ENCODE results near the gene XPO5. TPM values are rescaled to one million over a fixed set of nuclear protein-coding genes. Genes with fewer than 3 reads are reported as not detected.

The XPO5 gene
- 10 to 100 TPM; 27.4 to 34.7 TPM for total RNA-seq
- polyA plus RNA-seq (ENCODE audit: insufficient read length in 2 of 2): 10 to 100 TPM; 46.2 to 48.9 TPM
- long read RNA-seq, donor 1, full-length matches to known transcripts: 4 of 4 reads
- long read RNA-seq, donor 1, partial matches to known transcripts: 0 of 4 reads
- long read RNA-seq, donor 1, other reads (novel, unspliced or antisense): 0 of 4 reads
- long read RNA-seq, donor 2, full-length matches to known transcripts: 4 of 23 reads
- long read RNA-seq, donor 2, partial matches to known transcripts: 10 of 23 reads
- long read RNA-seq, donor 2, other reads (novel, unspliced or antisense): 9 of 23 reads
- long read RNA-seq, donor 3: 0 reads
- long read RNA-seq, donor 4, partial matches to known transcripts: 0 of 1 reads
- long read RNA-seq, donor 4, other reads (novel, unspliced or antisense): 0 of 1 reads

DNA sequence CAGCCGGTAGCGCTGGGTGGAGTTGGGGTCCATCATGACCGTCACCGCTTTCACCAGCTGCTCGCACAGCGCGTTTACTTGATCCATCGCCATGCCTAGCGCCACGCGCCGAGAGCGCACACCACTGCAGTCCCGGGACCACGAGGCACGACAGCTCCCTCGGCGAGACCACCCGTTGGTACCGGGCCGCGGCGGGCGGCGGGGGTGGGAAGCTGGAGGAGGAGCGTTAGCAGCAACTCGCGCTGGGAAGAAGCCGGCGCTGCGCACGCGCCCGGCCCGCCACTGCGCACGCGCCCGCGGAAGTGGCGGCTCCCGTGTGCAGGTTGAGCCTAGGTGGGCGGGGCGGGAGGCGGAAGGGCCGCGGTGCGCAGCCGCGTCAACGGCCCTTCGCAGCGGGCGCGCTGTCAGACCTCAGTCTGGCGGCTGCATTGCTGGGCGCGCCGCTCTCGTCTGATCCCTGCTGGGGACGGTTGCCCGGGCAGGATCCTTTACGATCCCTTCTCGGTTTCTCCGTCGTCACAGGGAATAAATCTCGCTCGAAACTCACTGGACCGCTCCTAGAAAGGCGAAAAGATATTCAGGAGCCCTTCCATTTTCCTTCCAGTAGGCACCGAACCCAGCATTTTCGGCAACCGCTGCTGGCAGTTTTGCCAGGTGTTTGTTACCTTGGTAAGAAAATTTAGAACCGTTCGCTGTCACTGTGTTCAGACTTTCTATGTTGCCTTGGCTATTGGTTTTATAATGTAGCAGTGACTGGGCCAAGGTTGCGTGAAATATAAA, at the start of gene XPO5, which contains the start of gene POLH:
Gene XPO5, minus strand, starts transcription at position 267 of the 780 bp plus-strand sequence. Its CDS starts 174 bp downstream, at position 93.
Gene POLH, plus strand, starts transcription at position 414 of the 780 bp plus-strand sequence. CDS start 6,135 bp downstream, outside the sequence.
- under 1% methylated on average over 75 of the region's 76 CpGs for WGBS (ENCODE audit: insufficient coverage)
- Histone ChIP-seq H3K27me3 (ENCODE audit: control insufficient read depth, insufficient read depth, low read length) (no peaks in the 10 kb centered on the region), H3K9me3 (ENCODE audit: control insufficient read depth, insufficient read depth, low read length) (no peaks in the 10 kb centered on the region), H3K36me3 (ENCODE audit: control insufficient read depth, insufficient read depth, low read length) (peaks cover 8% of the 10 kb centered on the region), H3K4me1 (ENCODE audit: control insufficient read depth, insufficient read depth, low read length) (peaks cover 16% of the 10 kb centered on the region), H3K27ac (ENCODE audit: low read depth, low read length) (peak within 1 kb of the TSS; percentile 80), H3K4me3 (ENCODE audit: low read depth, low read length) (peak within 1 kb of the TSS; percentile 96)
- peak; percentile 76 to 97 (median 87) for DNase-seq (ENCODE audit: low read depth in 4 of 6, low spot score in 6 of 6)

- DNase-seq (ENCODE audit: low read depth in 4 of 6, low spot score in 6 of 6): no peak
- peaks cover 59% of the 10 kb centered on the region for H3K36me3 ChIP-seq (ENCODE audit: control insufficient read depth, insufficient read depth, low read length)
- no peaks in the 10 kb centered on the region for H3K27me3 ChIP-seq (ENCODE audit: control insufficient read depth, insufficient read depth, low read length)
- H3K4me1 ChIP-seq (ENCODE audit: control insufficient read depth, insufficient read depth, low read length): peaks cover 26% of the 10 kb centered on the region
- H3K9me3 ChIP-seq (ENCODE audit: control insufficient read depth, insufficient read depth, low read length): no peaks in the 10 kb centered on the region
- no peak overlapping the region for H3K27ac ChIP-seq (ENCODE audit: low read depth, low read length)
- 98% methylated on average over 16 of the region's 16 CpGs for WGBS (ENCODE audit: insufficient coverage)
- H3K4me3 ChIP-seq (ENCODE audit: low read depth, low read length): no peak overlapping the region
These were observed 49.7 kb upstream of the XPO5 start for GRCh38 chr6:43625393-43625992.

GRCh38 chr6:43624786-43625288, 49.0 kb upstream of the XPO5 start:
- WGBS (ENCODE audit: insufficient coverage): 95% methylated on average over 5 of the region's 7 CpGs
- H3K27ac ChIP-seq (ENCODE audit: low read depth, low read length): no peak overlapping the region

GRCh38 chr6:43623880-43624785, 48.3 kb upstream of the XPO5 start:
- peaks cover 59% of the 10 kb centered on the region for H3K36me3 ChIP-seq (ENCODE audit: control insufficient read depth, insufficient read depth, low read length)
- no peak overlapping the region for H3K27ac ChIP-seq (ENCODE audit: low read depth, low read length)
- no peak overlapping the region for H3K4me3 ChIP-seq (ENCODE audit: low read depth, low read length)
- 88% methylated on average over 11 of the region's 12 CpGs for WGBS (ENCODE audit: insufficient coverage)
- no peak for DNase-seq (ENCODE audit: low read depth in 4 of 6, low spot score in 6 of 6)
- H3K9me3 ChIP-seq (ENCODE audit: control insufficient read depth, insufficient read depth, low read length): no peaks in the 10 kb centered on the region
- no peaks in the 10 kb centered on the region for H3K27me3 ChIP-seq (ENCODE audit: control insufficient read depth, insufficient read depth, low read length)
- peaks cover 15% of the 10 kb centered on the region for H3K4me1 ChIP-seq (ENCODE audit: control insufficient read depth, insufficient read depth, low read length)

More at GRCh38 chr6:43624786-43625288, 49.0 kb upstream of the XPO5 start:
- Histone ChIP-seq H3K36me3 (ENCODE audit: control insufficient read depth, insufficient read depth, low read length) (peaks cover 59% of the 10 kb centered on the region), H3K4me1 (ENCODE audit: control insufficient read depth, insufficient read depth, low read length) (peaks cover 20% of the 10 kb centered on the region), H3K27me3 (ENCODE audit: control insufficient read depth, insufficient read depth, low read length) (no peaks in the 10 kb centered on the region), H3K4me3 (ENCODE audit: low read depth, low read length) (no peak overlapping the region), H3K9me3 (ENCODE audit: control insufficient read depth, insufficient read depth, low read length) (no peaks in the 10 kb centered on the region)
- no peak for DNase-seq (ENCODE audit: low read depth in 4 of 6, low spot score in 6 of 6)

GRCh38 chr6:43622541-43622940, 46.7 kb upstream of the XPO5 start:
- 96% methylated on average over 10 of the region's 10 CpGs for WGBS (ENCODE audit: insufficient coverage)

GRCh38 chr6:43621836-43622180, 46.0 kb upstream of the XPO5 start:
- WGBS (ENCODE audit: insufficient coverage): 96% methylated on average over 5 of the region's 10 CpGs
- Histone ChIP-seq H3K27ac (ENCODE audit: low read depth, low read length) (no peak overlapping the region), H3K36me3 (ENCODE audit: control insufficient read depth, insufficient read depth, low read length) (peaks cover 71% of the 10 kb centered on the region), H3K4me1 (ENCODE audit: control insufficient read depth, insufficient read depth, low read length) (no peaks in the 10 kb centered on the region), H3K9me3 (ENCODE audit: control insufficient read depth, insufficient read depth, low read length) (no peaks in the 10 kb centered on the region), H3K27me3 (ENCODE audit: control insufficient read depth, insufficient read depth, low read length) (no peaks in the 10 kb centered on the region), H3K4me3 (ENCODE audit: low read depth, low read length) (no peak overlapping the region)
- DNase-seq (ENCODE audit: low read depth in 4 of 6, low spot score in 6 of 6): no peak

More at GRCh38 chr6:43622541-43622940, 46.7 kb upstream of the XPO5 start:
- H3K36me3 ChIP-seq (ENCODE audit: control insufficient read depth, insufficient read depth, low read length): peaks cover 68% of the 10 kb centered on the region
- H3K9me3 ChIP-seq (ENCODE audit: control insufficient read depth, insufficient read depth, low read length): no peaks in the 10 kb centered on the region
- no peak overlapping the region for H3K4me3 ChIP-seq (ENCODE audit: low read depth, low read length)
- no peak overlapping the region for H3K27ac ChIP-seq (ENCODE audit: low read depth, low read length)
- no peak for DNase-seq (ENCODE audit: low read depth in 4 of 6, low spot score in 6 of 6)
- H3K27me3 ChIP-seq (ENCODE audit: control insufficient read depth, insufficient read depth, low read length): no peaks in the 10 kb centered on the region
- H3K4me1 ChIP-seq (ENCODE audit: control insufficient read depth, insufficient read depth, low read length): peaks cover 5% of the 10 kb centered on the region

DNA sequence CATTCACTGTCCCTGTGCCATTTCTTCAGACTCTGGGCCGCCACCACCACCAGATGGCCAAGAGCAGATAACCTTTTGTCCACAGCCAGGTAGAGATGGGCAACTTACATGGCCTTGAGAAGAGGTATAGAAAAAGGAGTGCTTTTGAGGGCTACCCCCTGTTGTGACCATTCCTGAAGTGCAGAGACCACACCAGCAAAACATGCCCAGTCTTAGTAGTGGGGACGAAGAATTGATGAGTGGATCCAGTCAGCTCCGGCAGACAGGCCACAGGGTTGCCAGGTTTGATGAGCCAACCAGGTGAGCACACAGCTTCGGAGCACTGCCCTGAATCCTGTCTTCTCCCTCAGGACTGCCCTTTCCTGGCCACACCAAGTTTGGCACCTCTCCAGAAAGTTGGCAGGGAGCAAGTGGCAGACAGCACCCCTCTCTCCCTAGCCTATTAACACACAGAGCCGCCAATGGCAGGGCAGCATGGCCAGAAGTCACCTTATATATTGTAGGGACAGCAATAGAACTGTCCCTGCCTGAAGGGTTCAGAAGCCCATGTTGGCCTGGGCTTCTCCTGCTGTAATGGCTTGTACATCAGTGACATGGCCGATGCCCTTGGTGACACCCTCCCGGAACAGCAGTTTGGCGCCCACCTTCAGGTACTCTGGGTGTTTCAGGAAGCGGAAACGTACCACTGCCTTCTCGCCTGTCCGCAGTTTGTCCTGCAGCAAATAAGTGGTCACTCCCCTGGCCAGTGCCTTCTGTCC, 45.4 kb upstream of the XPO5 start:
- Histone ChIP-seq H3K4me3 (ENCODE audit: low read depth, low read length) (no peak overlapping the region), H3K36me3 (ENCODE audit: control insufficient read depth, insufficient read depth, low read length) (peaks cover 71% of the 10 kb centered on the region), H3K27ac (ENCODE audit: low read depth, low read length) (no peak overlapping the region), H3K9me3 (ENCODE audit: control insufficient read depth, insufficient read depth, low read length) (no peaks in the 10 kb centered on the region), H3K4me1 (ENCODE audit: control insufficient read depth, insufficient read depth, low read length) (no peaks in the 10 kb centered on the region), H3K27me3 (ENCODE audit: control insufficient read depth, insufficient read depth, low read length) (no peaks in the 10 kb centered on the region)
- no peak for DNase-seq (ENCODE audit: low read depth in 4 of 6, low spot score in 6 of 6)
- 97% methylated on average over 10 of the region's 12 CpGs for WGBS (ENCODE audit: insufficient coverage)

DNA sequence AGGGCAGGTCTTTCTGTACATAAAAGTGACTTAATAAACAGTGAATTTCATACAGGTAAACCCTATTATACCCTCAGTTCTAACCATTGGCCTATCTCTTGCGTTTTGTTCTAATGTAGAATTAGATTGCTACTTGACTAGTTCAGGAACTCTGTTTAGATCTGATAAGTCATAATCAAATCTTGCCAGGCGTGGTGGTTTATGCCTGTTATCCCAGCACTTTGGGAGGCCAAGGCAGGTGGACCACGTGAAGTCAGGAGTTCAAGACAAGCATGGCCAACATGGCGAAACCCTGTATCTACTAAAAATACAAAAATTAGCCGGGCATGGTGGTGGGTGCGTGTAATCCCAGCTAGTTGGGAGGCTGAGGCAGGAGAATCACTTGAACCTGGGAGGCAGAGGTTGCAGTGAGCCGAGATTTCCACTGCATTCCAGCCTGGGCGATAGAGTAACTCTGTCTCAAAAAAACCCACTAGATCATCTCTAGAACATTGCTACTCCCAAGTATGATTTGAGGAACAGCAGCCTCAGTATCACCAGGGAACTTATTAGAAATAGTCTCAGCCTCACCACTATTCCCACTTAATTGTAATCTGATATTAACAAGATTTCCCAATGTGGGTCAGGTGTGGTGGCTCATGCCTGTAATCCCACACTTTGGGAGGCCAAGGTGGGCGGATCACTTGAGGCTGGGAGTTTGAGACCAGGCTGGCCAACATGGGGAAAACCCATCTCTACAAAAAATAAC, 41.1 kb upstream of the XPO5 start:
- Histone ChIP-seq H3K36me3 (ENCODE audit: control insufficient read depth, insufficient read depth, low read length) (peaks cover 51% of the 10 kb centered on the region), H3K9me3 (ENCODE audit: control insufficient read depth, insufficient read depth, low read length) (no peaks in the 10 kb centered on the region), H3K27ac (ENCODE audit: low read depth, low read length) (no peak overlapping the region), H3K4me1 (ENCODE audit: control insufficient read depth, insufficient read depth, low read length) (no peaks in the 10 kb centered on the region), H3K27me3 (ENCODE audit: control insufficient read depth, insufficient read depth, low read length) (no peaks in the 10 kb centered on the region), H3K4me3 (ENCODE audit: low read depth, low read length) (no peak overlapping the region)
- 97% methylated on average over 3 of the region's 9 CpGs for WGBS (ENCODE audit: insufficient coverage)
- no peak for DNase-seq (ENCODE audit: low read depth in 4 of 6, low spot score in 6 of 6)

All from spinal cord (tissue), 10 donors.